Natural killer cell (primary cell): ENCODE data around the gene UAP1L1. TPM values are rescaled to one million over a fixed set of nuclear protein-coding genes. Genes with fewer than 3 reads are reported as not detected.

Experiments used
- ATAC-seq, 3 donors: fragments of 150-1000 bp in 2 of 3; fragments of 200-7000 bp in 1 of 3; cut with Tn5 transposase; 1 replicate in 1 of 3; 2 replicates in 2 of 3; pipeline ENCODE4 v1.10.0; 2021; ENCODE audit warnings: mild to moderate bottlenecking in 2 of 3, moderate library complexity in 2 of 3
- DNase-seq, 2 donors: peaks; one replicate each; pipeline versions ENCODE4 v3.0.0 to v3.0.0-alpha.2; 2013 to 2021; ENCODE audit warnings: mixed read lengths in 1 of 2
- H3K27ac ChIP-seq: one replicate; pipeline ENCODE4 v1.5.1; 2013; ENCODE audit warnings: mild to moderate bottlenecking, low read length
- H3K27me3 ChIP-seq: one replicate; pipeline ENCODE4 v1.6.1; 2013; ENCODE audit warnings: low read length; ENCODE audit not compliant: control insufficient read depth, insufficient read depth
- H3K36me3 ChIP-seq: one replicate; pipeline ENCODE4 v1.6.1; 2013; ENCODE audit warnings: low read length; ENCODE audit not compliant: control insufficient read depth, insufficient read depth
- H3K4me1 ChIP-seq: one replicate; pipeline ENCODE4 v1.6.1; 2013; ENCODE audit warnings: low read length; ENCODE audit not compliant: control insufficient read depth, insufficient read depth
- H3K4me3 ChIP-seq: one replicate; pipeline ENCODE4 v1.5.1; 2013; ENCODE audit warnings: low read length
- H3K9me3 ChIP-seq: one replicate; pipeline ENCODE4 v1.6.1; 2013; ENCODE audit warnings: low read length; ENCODE audit not compliant: control insufficient read depth, insufficient read depth
- H3K27ac Mint-ChIP-seq, 2 donors: one replicate each; pipeline ENCODE4 v1.8.0; 2022; ENCODE audit warnings: mild to moderate bottlenecking in 2 of 2, mixed read lengths in 2 of 2, moderate library complexity in 1 of 2
- H3K27me3 Mint-ChIP-seq, 2 donors: one replicate each; pipeline ENCODE4 v1.8.0; 2022; ENCODE audit warnings: low read depth in 2 of 2, mixed read lengths in 2 of 2
- H3K36me3 Mint-ChIP-seq: one replicate; pipeline ENCODE4 v1.8.0; 2022; ENCODE audit warnings: mixed read lengths
- H3K4me1 Mint-ChIP-seq, 2 donors: one replicate each; pipeline ENCODE4 v1.8.0; 2022; ENCODE audit warnings: mixed read lengths in 2 of 2
- H3K4me3 Mint-ChIP-seq: one replicate; pipeline ENCODE4 v1.8.0; 2022; ENCODE audit warnings: mild to moderate bottlenecking, moderate library complexity, mixed read lengths
- H3K9me3 Mint-ChIP-seq, 2 donors: one replicate each; pipeline ENCODE4 v1.8.0; 2022; ENCODE audit warnings: mixed read lengths in 2 of 2
- CTCF ChIP-seq: fragments of 200-600 bp; IDR thresholded peaks from one replicate; pipeline ENCODE4 v1.8.0; 2022; ENCODE audit warnings: antibody characterized with exemption
- WGBS: methylation state at CpG from one replicate; pipeline ENCODE4 v1.1.7; 2013; ENCODE audit warnings: missing lambda C conversion rate; ENCODE audit not compliant: insufficient coverage; 5-methylcytosine and 5-hydroxymethylcytosine counted together
- intact Hi-C: fragments of 100-400 bp; cut with micrococcal nuclease; formaldehyde crosslinking; loops from one replicate; pipeline ENCODE4 v1.14.2; 2022
- total RNA-seq, 4 donors: library from RNA; stranded (reverse); fragments of 120-200 nt in 1 of 4; gene quantifications; one replicate each; pipeline versions ENCODE4 v1.2.3 to v1.2.4, GENCODE V29; 2013 to 2022

Gene UAP1L1
- total RNA-seq, 3 donors from 2014 or later (not counting 1 experiment from before 2014, with no cell fraction given): 10.5 to 25.8 (median 19.3) TPM

- Mint-ChIP-seq H3K9me3 (no peaks in the 10 kb centered on the region), H3K4me1 (peaks cover 0 to 20% of the 10 kb centered on the region in 2 donors), H3K36me3 (no peaks in the 10 kb centered on the region), H3K27ac (no peak overlapping the region), H3K27me3 (no peaks in the 10 kb centered on the region), H3K4me3 (no peak overlapping the region)
- Histone ChIP-seq H3K4me3 (no peak overlapping the region), H3K27me3 (no peaks in the 10 kb centered on the region), H3K9me3 (no peaks in the 10 kb centered on the region), H3K36me3 (peaks cover 2% of the 10 kb centered on the region), H3K4me1 (peaks cover 30% of the 10 kb centered on the region), H3K27ac (no peak overlapping the region)
- WGBS: 93% methylated on average over 11 of the region's 12 CpGs
- no peak for ATAC-seq
- no peak for TF ChIP-seq CTCF
- DNase-seq: no peak
- intact Hi-C loops: no loop called here
Observed at GRCh38 chr9:137075275-137075775, 2.0 kb upstream of the UAP1L1 start.

- Histone ChIP-seq H3K27ac (no peak overlapping the region), H3K27me3 (no peaks in the 10 kb centered on the region), H3K9me3 (no peaks in the 10 kb centered on the region), H3K4me1 (peaks cover 19% of the 10 kb centered on the region), H3K4me3 (peak overlapping the region; percentile 15), H3K36me3 (peaks cover 2% of the 10 kb centered on the region)
- WGBS: 78% methylated on average over 15 of the region's 15 CpGs
- Mint-ChIP-seq H3K4me3 (peak overlapping the region; percentile 73), H3K27ac (no peak overlapping the region), H3K4me1 (peaks cover 0 to 9% of the 10 kb centered on the region in 2 donors), H3K27me3 (no peaks in the 10 kb centered on the region), H3K36me3 (no peaks in the 10 kb centered on the region), H3K9me3 (no peaks in the 10 kb centered on the region)
- intact Hi-C loops: no loop called here
- TF ChIP-seq CTCF: no peak
- ATAC-seq: no peak
- no peak for DNase-seq
Observed at GRCh38 chr9:137076636-137077009, 694 bp upstream of the UAP1L1 start.

- intact Hi-C loops: no loop called here
- no peaks in the 10 kb centered on the region for H3K27me3 Mint-ChIP-seq
- WGBS: 22% methylated on average over 76 of the region's 76 CpGs
Observed at GRCh38 chr9:137077758-137078693, 709 bp downstream of the UAP1L1 start.

More at GRCh38 chr9:137077758-137078693, 709 bp downstream of the UAP1L1 start:
- no peaks in the 10 kb centered on the region for H3K36me3 Mint-ChIP-seq
- Histone ChIP-seq H3K4me1 (peaks cover 19% of the 10 kb centered on the region), H3K27ac (no peak overlapping the region), H3K9me3 (no peaks in the 10 kb centered on the region), H3K27me3 (no peaks in the 10 kb centered on the region), H3K4me3 (peak overlapping the region; percentile 44), H3K36me3 (peaks cover 2% of the 10 kb centered on the region)
- peak overlapping the region; percentile 77 for H3K4me3 Mint-ChIP-seq
- DNase-seq (peak in 1 of 2 donors; percentile 59), ATAC-seq (peak; percentile 40 to 52 (median 43))
- no peak for TF ChIP-seq CTCF
- H3K4me1 Mint-ChIP-seq: peaks cover 0 to 9% of the 10 kb centered on the region in 2 donors
- H3K9me3 Mint-ChIP-seq: no peaks in the 10 kb centered on the region
- H3K27ac Mint-ChIP-seq: no peak overlapping the region
